OCI-LY3 (cell line): ENCODE measurements around the gene TMEM256.

Experiments used
- H2AFZ ChIP-seq: fragments of 200-600, 300-600 bp; shearing (Covaris generic); 2 replicates; pipeline ENCODE4 v1.6.0; 2014; ENCODE audit warnings: antibody characterized with exemption, low read depth, low read length
- H3K27ac ChIP-seq: fragments of 200-600, 300-600 bp; sonication (generic); 2 replicates; pipeline ENCODE4 v1.5.1; 2014; ENCODE audit warnings: mild to moderate bottlenecking, low read length, moderate library complexity, mixed read lengths
- H3K27me3 ChIP-seq: fragments of 200-600, 300-600 bp; sonication (generic); 2 replicates; pipeline ENCODE4 v1.6.1; 2014; ENCODE audit warnings: low read depth, low read length, mixed read lengths
- H3K36me3 ChIP-seq: fragments of 200-600, 300-600 bp; sonication (generic); replicated peaks from 2 replicates; pipeline ENCODE3; 2014; ENCODE audit warnings: low read depth, low read length, mixed read lengths
- H3K4me1 ChIP-seq: fragments of 300-600, 200-600 bp; sonication (generic); 2 replicates; pipeline ENCODE4 v1.6.1; 2014; ENCODE audit warnings: low read length, mixed read lengths
- H3K4me2 ChIP-seq: fragments of 200-600, 300-600 bp; sonication (generic); 2 replicates; pipeline ENCODE4 v1.6.1; 2014; ENCODE audit warnings: low read length, mixed read lengths
- H3K4me3 ChIP-seq: fragments of 300-600, 200-600 bp; sonication (generic); 2 replicates; pipeline ENCODE4 v1.5.1; 2014; ENCODE audit warnings: antibody characterized with exemption, mild to moderate bottlenecking, low read length, moderate library complexity
- H3K79me2 ChIP-seq: fragments of 300-600, 200-600 bp; shearing (Covaris generic); 2 replicates; pipeline ENCODE4 v1.6.1; 2014; ENCODE audit warnings: mild to moderate bottlenecking, low read length, mixed read lengths
- H3K9ac ChIP-seq: fragments of 300-600, 200-600 bp; shearing (Covaris generic); 2 replicates; pipeline ENCODE4 v1.6.0; 2014; ENCODE audit warnings: mild to moderate bottlenecking, low read length, moderate library complexity
- H3K9me3 ChIP-seq: fragments of 200-600, 300-600 bp; shearing (Covaris generic); 2 replicates; pipeline ENCODE4 v1.6.1; 2014; ENCODE audit warnings: low read length, mixed read lengths; ENCODE audit not compliant: insufficient read depth
- H4K20me1 ChIP-seq: fragments of 200-600, 300-600 bp; sonication (generic); 2 replicates; pipeline ENCODE4 v1.6.1; 2016; ENCODE audit warnings: low read length, mixed read lengths; ENCODE audit not compliant: insufficient read depth
- CTCF ChIP-seq: fragments of 200-600, 300-600 bp; sonication (generic); IDR thresholded peaks from 2 replicates; pipeline ENCODE4 v1.5.1; 2014; ENCODE audit warnings: antibody characterized with exemption, low read length, low read depth
- EZH2phosphoT487 ChIP-seq: fragments of 200-600 bp; shearing (Covaris generic); IDR thresholded peaks from 2 replicates; pipeline ENCODE4 v1.6.1; 2018; ENCODE audit warnings: antibody characterized with exemption, mixed run types, low read depth

Gene TMEM256

GRCh38 chr17:7407485-7408251, 3.8 kb upstream of the TMEM256 start, which contains the start of gene NLGN2:
Gene NLGN2, plus strand, starts transcription at chr17:7407845. Its CDS starts 411 bp downstream, at chr17:7408256.
- no peaks in the 10 kb centered on the region for H3K9me3 ChIP-seq
- no peak for TF ChIP-seq CTCF
- no peak for TF ChIP-seq EZH2phosphoT487
- H3K9ac ChIP-seq: no peak within 1 kb of the TSS
- peaks cover 5% of the 10 kb centered on the region; the same call in 1 of the 2 replicates for H3K27me3 ChIP-seq
- no peak within 1 kb of the TSS for H3K4me2 ChIP-seq
- no peak within 1 kb of the TSS for H3K4me3 ChIP-seq
- no peaks in the 10 kb centered on the region for H3K36me3 ChIP-seq
- H3K4me1 ChIP-seq: peaks cover 10% of the 10 kb centered on the region
- no peak within 1 kb of the TSS for H2AFZ ChIP-seq
- H4K20me1 ChIP-seq: no peaks in the 10 kb centered on the region
- no peak within 1 kb of the TSS for H3K27ac ChIP-seq
- no peaks in the 10 kb centered on the region for H3K79me2 ChIP-seq

GRCh38 chr17:7407082-7407481, 3.2 kb upstream of the TMEM256 start:
- Histone ChIP-seq H2AFZ (no peak overlapping the region), H3K36me3 (no peaks in the 10 kb centered on the region), H3K9ac (no peak overlapping the region), H4K20me1 (no peaks in the 10 kb centered on the region), H3K4me3 (no peak overlapping the region), H3K4me1 (peaks cover 10% of the 10 kb centered on the region), H3K79me2 (no peaks in the 10 kb centered on the region), H3K4me2 (no peak overlapping the region), H3K27ac (no peak overlapping the region), H3K9me3 (no peaks in the 10 kb centered on the region), H3K27me3 (peaks cover 5% of the 10 kb centered on the region; the same call in 1 of the 2 replicates)
- TF ChIP-seq EZH2phosphoT487 (no peak), CTCF (no peak)

GRCh38 chr17:7406235-7406825, 2.4 kb upstream of the TMEM256 start:
- no peak overlapping the region for H3K9ac ChIP-seq

More at GRCh38 chr17:7406235-7406825, 2.4 kb upstream of the TMEM256 start:
- Histone ChIP-seq H3K4me1 (peaks cover 10% of the 10 kb centered on the region), H2AFZ (no peak overlapping the region), H3K27ac (no peak overlapping the region), H3K9me3 (no peaks in the 10 kb centered on the region), H3K27me3 (peaks cover 5% of the 10 kb centered on the region; the same call in 1 of the 2 replicates), H3K4me2 (no peak overlapping the region), H4K20me1 (no peaks in the 10 kb centered on the region), H3K79me2 (no peaks in the 10 kb centered on the region), H3K36me3 (no peaks in the 10 kb centered on the region), H3K4me3 (no peak overlapping the region)
- no peak for TF ChIP-seq CTCF
- TF ChIP-seq EZH2phosphoT487: no peak
